Osteoblast (primary cell): ENCODE data around the gene PRPH. TPM values are rescaled to one million over a fixed set of nuclear protein-coding genes. Genes with fewer than 3 reads are reported as not detected.
A peak's percentile ranks its signal among the peaks of the same experiment; 100 is the strongest.
"Not testable (repeated sequence)": the region's sequence is repeated elsewhere in the genome, so short reads cannot be mapped to it uniquely, and the experiment has no call there.

Experiments used
- DNase-seq: peaks from one replicate; pipeline ENCODE4 v3.0.0; 2011; ENCODE audit warnings: low spot score, mixed read lengths; ENCODE audit not compliant: insufficient read length; ENCODE audit errors: missing footprints
- H2AFZ ChIP-seq: 2 replicates; pipeline ENCODE4 v1.6.0; 2011; ENCODE audit warnings: mild to moderate bottlenecking, low read length
- H3K27ac ChIP-seq: 2 replicates; pipeline ENCODE4 v1.5.1; 2011; ENCODE audit warnings: mild to moderate bottlenecking, low read depth, low read length, moderate library complexity
- H3K27me3 ChIP-seq: 2 replicates; pipeline ENCODE4 v1.6.0; 2012; ENCODE audit warnings: mild to moderate bottlenecking, control low read depth, inconsistent platforms, low read length, moderate library complexity; ENCODE audit not compliant: insufficient read depth
- H3K36me3 ChIP-seq: 2 replicates; pipeline ENCODE4 v1.5.1; 2011; ENCODE audit warnings: mild to moderate bottlenecking, low read length, control low read depth, moderate library complexity; ENCODE audit not compliant: insufficient read depth
- H3K4me1 ChIP-seq: 2 replicates; pipeline ENCODE4 v1.5.1; 2011; ENCODE audit warnings: mild to moderate bottlenecking, low read length, control low read depth, moderate library complexity; ENCODE audit not compliant: insufficient read depth
- H3K4me2 ChIP-seq: 2 replicates; pipeline ENCODE4 v1.6.0; 2011; ENCODE audit warnings: mild to moderate bottlenecking, low read length; ENCODE audit not compliant: insufficient read depth
- H3K4me3 ChIP-seq: fragments of 200-600 bp; sonication (generic); 3 replicates; pipeline ENCODE4 v1.5.1; 2012; ENCODE audit warnings: mild to moderate bottlenecking, low read length, inconsistent platforms; ENCODE audit not compliant: insufficient read depth
- H3K79me2 ChIP-seq: 2 replicates; pipeline ENCODE4 v1.6.0; 2012; ENCODE audit warnings: mild to moderate bottlenecking, low read length, control low read depth, inconsistent platforms; ENCODE audit not compliant: insufficient read depth
- H3K9me3 ChIP-seq: 2 replicates; pipeline ENCODE4 v1.5.1; 2011; ENCODE audit warnings: low read depth, low read length, control low read depth
- H4K20me1 ChIP-seq: 2 replicates; pipeline ENCODE4 v1.6.0; 2012; ENCODE audit warnings: mild to moderate bottlenecking, low read length, control low read depth; ENCODE audit not compliant: insufficient read depth
- total RNA-seq: library from RNA; depleted of rRNA; stranded (reverse); fragments of >200 nt; gene quantifications from 2 replicates; pipeline ENCODE4 v1.2.3, GENCODE V29; 2012
- TF ChIP-seq, protein P1 (sequence below): IDR thresholded peaks from 2 replicates; pipeline ENCODE4 v1.5.1; 2011; ENCODE audit warnings: mild to moderate bottlenecking, low read depth, low read length, moderate library complexity; ENCODE audit errors: extremely low read depth

PRPH gene
- total RNA-seq, 1 donor: under 0.01 TPM

DNA sequence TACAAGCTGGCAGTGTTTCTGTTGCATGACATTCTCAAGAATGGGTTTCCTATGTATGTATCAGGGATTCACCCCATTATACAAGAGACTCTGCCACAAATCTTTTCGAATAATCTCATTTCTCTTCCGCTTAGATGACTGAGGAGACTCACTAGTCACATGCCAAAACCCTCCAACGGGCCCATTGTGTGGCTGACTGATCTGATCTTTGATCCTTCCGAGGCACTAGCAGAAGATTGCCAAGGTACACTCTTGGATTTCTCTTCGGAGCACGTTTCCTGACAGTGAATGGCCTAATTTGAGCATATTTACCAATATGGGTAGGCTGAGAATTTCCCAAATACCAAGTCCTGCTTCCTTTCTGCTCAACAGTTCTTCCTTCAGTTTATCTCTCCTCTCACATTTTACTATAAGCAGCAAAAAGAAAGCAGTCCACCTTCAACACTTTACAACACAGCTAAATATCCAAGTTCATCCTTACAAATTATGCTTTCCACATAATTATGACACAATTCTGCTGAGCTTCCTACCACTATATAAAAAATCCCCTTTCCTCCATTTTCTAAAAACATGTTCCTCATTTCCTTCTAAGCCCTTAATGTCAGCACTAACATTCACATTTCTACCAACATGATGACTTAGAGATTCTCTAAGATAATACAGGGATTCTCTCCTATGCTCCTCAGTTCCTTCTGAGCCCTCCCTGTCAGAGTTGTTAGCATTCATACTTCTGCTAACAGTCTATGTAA, 11.0 kb downstream of the PRPH start:
- Histone ChIP-seq H3K27ac (no peak overlapping the region), H3K27me3 (peaks cover 25% of the 10 kb centered on the region)
- DNase-seq: peak; percentile 26

DNA sequence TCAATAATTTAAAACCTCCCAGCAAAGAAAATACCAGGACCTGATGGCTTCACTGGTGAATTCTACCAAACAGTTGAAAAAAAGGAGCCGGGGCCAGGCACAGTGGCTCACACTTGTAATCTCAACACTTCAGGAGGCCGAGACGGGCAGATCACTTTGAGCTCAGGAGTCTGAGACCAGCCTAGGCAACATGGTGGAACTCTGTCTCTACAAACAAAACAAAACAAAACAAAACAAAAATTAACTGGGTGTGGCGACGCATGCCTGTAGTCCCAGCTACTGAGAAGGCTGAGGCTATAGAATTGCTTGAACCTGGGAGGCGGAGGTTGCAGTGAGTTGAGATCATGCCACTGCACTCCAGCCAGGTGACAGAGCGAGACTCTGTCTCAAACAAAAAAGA, 14.4 kb downstream of the PRPH start:
- no peak for DNase-seq
- no peaks in the 10 kb centered on the region for H3K36me3 ChIP-seq
- H2AFZ ChIP-seq: no peak overlapping the region
- peaks cover 24% of the 10 kb centered on the region for H3K27me3 ChIP-seq
- no peak overlapping the region for H3K4me3 ChIP-seq
- H3K27ac ChIP-seq: no peak overlapping the region
- TF ChIP-seq, protein P1, sequence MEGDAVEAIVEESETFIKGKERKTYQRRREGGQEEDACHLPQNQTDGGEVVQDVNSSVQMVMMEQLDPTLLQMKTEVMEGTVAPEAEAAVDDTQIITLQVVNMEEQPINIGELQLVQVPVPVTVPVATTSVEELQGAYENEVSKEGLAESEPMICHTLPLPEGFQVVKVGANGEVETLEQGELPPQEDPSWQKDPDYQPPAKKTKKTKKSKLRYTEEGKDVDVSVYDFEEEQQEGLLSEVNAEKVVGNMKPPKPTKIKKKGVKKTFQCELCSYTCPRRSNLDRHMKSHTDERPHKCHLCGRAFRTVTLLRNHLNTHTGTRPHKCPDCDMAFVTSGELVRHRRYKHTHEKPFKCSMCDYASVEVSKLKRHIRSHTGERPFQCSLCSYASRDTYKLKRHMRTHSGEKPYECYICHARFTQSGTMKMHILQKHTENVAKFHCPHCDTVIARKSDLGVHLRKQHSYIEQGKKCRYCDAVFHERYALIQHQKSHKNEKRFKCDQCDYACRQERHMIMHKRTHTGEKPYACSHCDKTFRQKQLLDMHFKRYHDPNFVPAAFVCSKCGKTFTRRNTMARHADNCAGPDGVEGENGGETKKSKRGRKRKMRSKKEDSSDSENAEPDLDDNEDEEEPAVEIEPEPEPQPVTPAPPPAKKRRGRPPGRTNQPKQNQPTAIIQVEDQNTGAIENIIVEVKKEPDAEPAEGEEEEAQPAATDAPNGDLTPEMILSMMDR: no peak
- no peaks in the 10 kb centered on the region for H4K20me1 ChIP-seq
- H3K9me3 ChIP-seq: no peaks in the 10 kb centered on the region
- H3K79me2 ChIP-seq: no peaks in the 10 kb centered on the region
- H3K4me1 ChIP-seq: no peaks in the 10 kb centered on the region
- H3K4me2 ChIP-seq: no peak overlapping the region

More for the DNA sequence above, 11.0 kb downstream of the PRPH start:
- H3K79me2 ChIP-seq: no peaks in the 10 kb centered on the region
- no peaks in the 10 kb centered on the region for H3K36me3 ChIP-seq
- H4K20me1 ChIP-seq: no peaks in the 10 kb centered on the region
- TF ChIP-seq, protein P1: no peak
- no peaks in the 10 kb centered on the region for H3K9me3 ChIP-seq
- H3K4me3 ChIP-seq: no peak overlapping the region
- H3K4me1 ChIP-seq: no peaks in the 10 kb centered on the region
- H2AFZ ChIP-seq: no peak overlapping the region
- H3K4me2 ChIP-seq: no peak overlapping the region

DNA sequence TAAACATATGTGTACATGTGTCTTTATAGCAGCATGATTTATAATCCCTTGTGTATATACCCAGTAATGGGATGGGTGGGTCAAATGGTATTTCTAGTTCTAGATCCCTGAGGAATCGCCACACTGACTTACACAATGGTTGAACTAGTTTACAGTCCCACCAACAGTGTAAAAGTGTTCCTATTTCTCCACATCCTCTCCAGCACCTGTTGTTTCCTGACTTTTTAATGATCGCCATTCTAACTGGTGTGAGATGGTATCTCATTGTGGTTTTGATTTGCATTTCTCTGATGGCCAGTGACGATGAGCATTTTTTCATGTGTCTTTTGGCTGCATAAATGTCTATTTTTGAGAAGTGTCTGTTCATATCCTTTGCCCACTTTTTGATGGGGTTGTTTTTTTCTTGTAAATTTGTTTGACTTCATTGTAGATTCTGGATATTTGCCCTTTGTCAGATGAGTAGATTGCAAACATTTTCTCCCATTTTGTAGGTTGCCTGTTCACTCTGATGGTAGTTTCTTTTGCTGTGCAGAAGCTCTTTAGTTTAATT, 15.6 kb downstream of the PRPH start:
- H3K79me2 ChIP-seq, H3K27ac ChIP-seq, H3K4me1 ChIP-seq, H3K36me3 ChIP-seq, H3K9me3 ChIP-seq, DNase-seq, H2AFZ ChIP-seq, H4K20me1 ChIP-seq, H3K4me2 ChIP-seq, H3K4me3 ChIP-seq: not testable (repeated sequence)
- H3K27me3 ChIP-seq: peaks cover 24% of the 10 kb centered on the region

DNA sequence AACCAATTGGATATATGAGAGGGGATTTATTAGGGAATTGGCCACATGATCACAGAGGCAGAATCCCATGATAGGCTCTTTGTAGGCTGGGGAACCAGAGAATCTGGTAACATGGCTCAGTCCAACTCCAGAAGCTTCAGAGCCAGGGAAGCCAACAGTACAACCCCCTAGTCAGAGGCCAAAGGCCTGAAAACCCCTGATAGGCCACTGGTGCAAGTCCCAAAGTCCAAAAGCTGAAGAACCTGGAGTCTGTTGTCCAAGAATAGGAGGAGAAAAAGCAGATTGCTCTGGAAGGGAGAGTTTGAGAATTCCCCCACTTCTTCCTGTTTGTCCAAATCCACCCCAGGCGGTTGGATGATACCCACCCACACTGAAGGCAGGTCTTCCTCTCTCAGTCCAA, 19.9 kb downstream of the PRPH start:
- Histone ChIP-seq H3K4me3 (no peak overlapping the region), H2AFZ (no peak overlapping the region)

DNA sequence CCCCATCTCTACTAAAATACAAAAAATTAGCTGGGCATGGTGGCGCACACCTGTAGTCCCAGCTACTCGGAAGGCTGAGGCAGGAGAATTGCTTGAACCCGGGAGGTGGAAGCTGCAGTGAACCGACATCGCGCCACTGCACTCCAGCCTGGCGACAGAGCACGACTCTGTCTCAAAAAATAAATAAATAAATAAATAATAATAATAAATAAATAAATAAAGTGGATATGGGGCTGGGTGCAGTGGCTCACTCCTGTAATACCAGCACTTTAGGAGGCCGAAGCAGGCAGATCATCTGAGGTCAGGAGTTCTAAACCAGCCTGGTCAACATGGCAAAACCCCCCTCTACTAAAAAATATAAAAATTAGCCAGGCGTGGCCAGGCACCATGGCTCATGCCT, 22.2 kb downstream of the PRPH start:
- H3K36me3 ChIP-seq, H2AFZ ChIP-seq, H3K27me3 ChIP-seq, H4K20me1 ChIP-seq, H3K4me2 ChIP-seq, H3K79me2 ChIP-seq, DNase-seq, H3K27ac ChIP-seq, H3K9me3 ChIP-seq, H3K4me1 ChIP-seq, H3K4me3 ChIP-seq: not testable (repeated sequence)

More for the DNA sequence above, 19.9 kb downstream of the PRPH start:
- Histone ChIP-seq H3K9me3 (no peaks in the 10 kb centered on the region), H3K36me3 (no peaks in the 10 kb centered on the region), H3K27ac (no peak overlapping the region), H3K79me2 (no peaks in the 10 kb centered on the region), H3K27me3 (peaks cover 3% of the 10 kb centered on the region), H4K20me1 (no peaks in the 10 kb centered on the region), H3K4me2 (no peak overlapping the region), H3K4me1 (no peaks in the 10 kb centered on the region)
- DNase-seq: no peak
- TF ChIP-seq, protein P1: no peak

DNA sequence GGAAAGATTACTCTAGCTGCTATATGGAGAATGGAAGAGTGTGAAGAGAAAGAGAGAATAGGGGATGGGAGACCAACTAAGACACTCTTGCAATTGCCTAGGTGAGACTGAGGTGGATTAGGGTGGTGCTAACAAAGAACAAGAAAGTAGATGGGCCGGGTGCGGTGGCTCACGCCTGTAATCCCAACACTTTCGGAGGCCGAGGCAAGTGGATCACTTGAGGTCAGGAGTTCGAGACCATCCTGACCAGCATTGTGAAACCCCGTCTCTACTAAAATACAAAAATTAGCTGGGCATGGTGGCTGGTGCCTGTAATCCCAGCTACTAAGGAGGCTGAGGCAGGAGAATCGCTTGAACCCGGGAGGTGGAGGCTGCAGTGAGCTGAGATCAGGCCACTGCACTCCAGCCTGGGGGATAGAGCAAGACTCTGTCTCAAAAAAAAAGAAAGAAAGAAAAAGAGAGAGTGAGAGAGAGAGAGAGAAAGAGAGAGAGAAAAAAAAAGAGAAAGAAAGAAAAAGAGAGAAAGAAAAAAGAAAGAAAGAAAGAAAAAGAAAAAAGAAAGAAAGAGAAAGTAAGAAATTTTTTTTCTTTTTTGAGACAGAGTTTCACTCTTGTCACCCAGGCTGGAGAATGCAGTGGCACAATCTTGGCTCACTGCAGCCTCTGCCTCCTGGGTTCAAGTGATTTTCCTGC, 25.6 kb downstream of the PRPH start:
- H3K27ac ChIP-seq, H4K20me1 ChIP-seq, H2AFZ ChIP-seq, H3K36me3 ChIP-seq, H3K4me2 ChIP-seq, H3K9me3 ChIP-seq, H3K4me3 ChIP-seq, H3K27me3 ChIP-seq: not testable (repeated sequence)
- peak; percentile 17 for DNase-seq
- H3K79me2 ChIP-seq: peaks cover 15% of the 10 kb centered on the region
- H3K4me1 ChIP-seq: peaks cover 19% of the 10 kb centered on the region
